Cardiac muscle cell (in vitro differentiated cells and primary cell): ENCODE results near the gene MALT1. TPM values are rescaled to one million over a fixed set of nuclear protein-coding genes. Genes with fewer than 3 reads are reported as not detected.

Experiments used
- DNase-seq, 2 donors: peaks; one replicate each; pipeline versions ENCODE4 v3.0.0 to v3.0.0-alpha.2; 2010 to 2017; ENCODE audit warnings: low read depth in 1 of 2, low spot score in 1 of 2
- H3K27ac ChIP-seq: fragments of 200-600 bp; sonication (generic); 2 replicates; pipeline ENCODE4 v1.5.1; 2016
- H3K27me3 ChIP-seq: fragments of 200-600 bp; sonication (generic); 2 replicates; pipeline ENCODE4 v1.6.0; 2016; ENCODE audit warnings: control low read depth
- H3K36me3 ChIP-seq: fragments of 200-600 bp; sonication (generic); 2 replicates; pipeline ENCODE4 v1.5.1; 2016; ENCODE audit warnings: control low read depth
- H3K4me1 ChIP-seq: fragments of 200-600 bp; sonication (generic); 2 replicates; pipeline ENCODE4 v1.8.1; 2017; ENCODE audit warnings: low read depth, mild to moderate bottlenecking, mixed run types
- H3K4me3 ChIP-seq: fragments of 200-600 bp; sonication (generic); 2 replicates; pipeline ENCODE4 v1.5.1; 2016; ENCODE audit warnings: mild to moderate bottlenecking
- H3K9me3 ChIP-seq: fragments of 200-600 bp; sonication (generic); 2 replicates; pipeline ENCODE4 v1.5.1; 2017; ENCODE audit warnings: low read depth, mild to moderate bottlenecking, control low read depth
- polyA plus RNA-seq: library from polyadenylated mRNA; unstranded; fragments of >200 nt; fragmentation: Nextera tagmentation; extraction: Ambion mirVana; gene quantifications from 2 replicates; pipeline ENCODE4 v1.2.1, GENCODE V29; 2016
- total RNA-seq: library from RNA; depleted of rRNA; stranded (reverse); fragments of >200 nt; gene quantifications from 2 replicates; pipeline ENCODE4 v1.2.3, GENCODE V29; 2016
- TF ChIP-seq, protein P1 (sequence below): IDR thresholded peaks from 2 replicates; pipeline ENCODE4 v1.5.1; 2012; ENCODE audit warnings: low read depth, mild to moderate bottlenecking, low read length

The MALT1 gene
- total and polyA plus RNA-seq, 2 experiments from 2014 or later, result 33.6 to 51.8 TPM

DNA sequence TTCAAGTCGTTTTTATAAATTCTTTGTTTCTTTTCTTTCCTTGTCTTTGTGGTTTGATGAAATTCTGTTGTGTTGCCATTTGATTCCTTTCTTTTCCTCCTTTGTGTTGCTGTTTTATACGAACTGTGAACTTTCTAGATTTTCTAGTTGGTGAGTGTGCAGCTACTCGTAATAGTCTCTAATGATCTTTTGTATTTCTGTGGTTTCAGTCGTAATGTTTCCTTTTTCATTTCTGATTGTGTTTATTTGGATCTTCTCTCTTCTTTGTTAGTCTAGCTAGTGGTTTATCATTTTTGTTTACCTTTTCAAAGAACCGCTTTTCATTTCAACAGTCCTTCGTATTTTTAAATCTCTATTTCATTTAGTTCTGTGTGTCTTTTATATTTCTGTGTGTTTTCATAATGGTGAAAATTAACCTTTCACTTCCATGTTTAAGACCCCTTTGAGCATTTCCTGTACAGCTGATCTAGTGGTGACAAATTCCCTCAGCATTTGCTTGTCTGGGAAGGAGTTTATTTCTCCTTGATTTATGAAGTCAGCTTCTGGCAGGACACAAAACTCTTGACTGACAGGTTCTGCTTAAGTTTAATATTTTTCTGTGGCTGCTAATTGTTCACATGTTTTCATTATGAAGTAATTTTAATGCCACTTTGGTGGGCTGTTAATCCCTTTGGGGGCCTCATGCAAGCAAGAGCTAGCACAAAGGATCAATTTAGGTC is 16.2 kb upstream of the MALT1 start:
- no peaks in the 10 kb centered on the region for H3K9me3 ChIP-seq
- TF ChIP-seq, protein P1, sequence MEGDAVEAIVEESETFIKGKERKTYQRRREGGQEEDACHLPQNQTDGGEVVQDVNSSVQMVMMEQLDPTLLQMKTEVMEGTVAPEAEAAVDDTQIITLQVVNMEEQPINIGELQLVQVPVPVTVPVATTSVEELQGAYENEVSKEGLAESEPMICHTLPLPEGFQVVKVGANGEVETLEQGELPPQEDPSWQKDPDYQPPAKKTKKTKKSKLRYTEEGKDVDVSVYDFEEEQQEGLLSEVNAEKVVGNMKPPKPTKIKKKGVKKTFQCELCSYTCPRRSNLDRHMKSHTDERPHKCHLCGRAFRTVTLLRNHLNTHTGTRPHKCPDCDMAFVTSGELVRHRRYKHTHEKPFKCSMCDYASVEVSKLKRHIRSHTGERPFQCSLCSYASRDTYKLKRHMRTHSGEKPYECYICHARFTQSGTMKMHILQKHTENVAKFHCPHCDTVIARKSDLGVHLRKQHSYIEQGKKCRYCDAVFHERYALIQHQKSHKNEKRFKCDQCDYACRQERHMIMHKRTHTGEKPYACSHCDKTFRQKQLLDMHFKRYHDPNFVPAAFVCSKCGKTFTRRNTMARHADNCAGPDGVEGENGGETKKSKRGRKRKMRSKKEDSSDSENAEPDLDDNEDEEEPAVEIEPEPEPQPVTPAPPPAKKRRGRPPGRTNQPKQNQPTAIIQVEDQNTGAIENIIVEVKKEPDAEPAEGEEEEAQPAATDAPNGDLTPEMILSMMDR, result no peak

DNA sequence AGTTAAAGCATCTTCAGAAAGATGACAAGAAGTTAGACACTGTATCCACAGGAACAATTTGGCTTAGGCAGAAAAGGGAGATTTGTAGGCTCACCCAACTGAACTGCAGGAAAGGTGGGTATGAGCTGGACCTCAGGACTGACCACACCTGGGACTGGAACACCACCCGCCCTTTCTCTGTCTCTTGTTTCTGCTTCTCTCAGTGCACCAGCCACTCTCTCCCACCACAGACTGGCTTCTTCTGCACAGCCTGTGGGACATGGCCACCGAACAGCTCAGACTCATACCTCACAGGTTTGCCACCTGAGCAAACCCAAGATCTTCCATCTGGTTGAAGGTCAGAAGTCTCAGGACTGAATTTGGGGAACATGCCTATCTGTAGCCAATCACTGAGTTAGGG is 14.2 kb upstream of the MALT1 start:
- DNase-seq, result no peak
- Histone ChIP-seq H3K27ac (no peak overlapping the region), H3K9me3 (no peaks in the 10 kb centered on the region), H3K4me3 (no peak overlapping the region), H3K27me3 (no peaks in the 10 kb centered on the region), H3K4me1 (peaks cover 3% of the 10 kb centered on the region), H3K36me3 (no peaks in the 10 kb centered on the region)
- TF ChIP-seq, protein P1, result no peak

More for the DNA sequence above, 16.2 kb upstream of the MALT1 start:
- no peak overlapping the region for H3K27ac ChIP-seq
- no peaks in the 10 kb centered on the region for H3K4me1 ChIP-seq
- H3K4me3 ChIP-seq, result no peak overlapping the region
- H3K36me3 ChIP-seq, result no peaks in the 10 kb centered on the region
- H3K27me3 ChIP-seq, result no peaks in the 10 kb centered on the region
- DNase-seq, result no peak

DNA sequence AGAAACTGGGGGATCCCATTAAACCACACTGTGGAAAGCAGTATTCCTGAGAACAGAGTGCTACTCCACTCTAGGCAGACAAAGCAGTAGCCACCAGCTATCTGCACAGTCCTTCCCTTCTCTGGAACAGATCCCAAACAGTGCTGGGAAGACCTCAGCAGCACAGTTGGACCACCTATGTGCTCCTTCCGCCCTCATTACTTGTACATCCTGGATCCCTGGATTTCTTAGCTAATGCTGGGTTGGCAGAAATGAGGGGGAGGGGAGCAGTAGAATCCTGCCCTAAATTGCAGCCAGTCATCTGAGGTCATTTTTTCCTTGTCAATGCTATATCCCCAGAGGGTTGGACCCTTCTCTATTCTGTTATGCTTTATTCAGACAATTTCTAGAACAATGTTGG is 13.8 kb upstream of the MALT1 start:
- TF ChIP-seq, protein P1, result no peak
- H3K27ac ChIP-seq, result no peak overlapping the region
- peaks cover 3% of the 10 kb centered on the region for H3K4me1 ChIP-seq
- H3K4me3 ChIP-seq, result no peak overlapping the region
- H3K27me3 ChIP-seq, result no peaks in the 10 kb centered on the region
- no peaks in the 10 kb centered on the region for H3K9me3 ChIP-seq
- DNase-seq, result no peak
- no peaks in the 10 kb centered on the region for H3K36me3 ChIP-seq

DNA sequence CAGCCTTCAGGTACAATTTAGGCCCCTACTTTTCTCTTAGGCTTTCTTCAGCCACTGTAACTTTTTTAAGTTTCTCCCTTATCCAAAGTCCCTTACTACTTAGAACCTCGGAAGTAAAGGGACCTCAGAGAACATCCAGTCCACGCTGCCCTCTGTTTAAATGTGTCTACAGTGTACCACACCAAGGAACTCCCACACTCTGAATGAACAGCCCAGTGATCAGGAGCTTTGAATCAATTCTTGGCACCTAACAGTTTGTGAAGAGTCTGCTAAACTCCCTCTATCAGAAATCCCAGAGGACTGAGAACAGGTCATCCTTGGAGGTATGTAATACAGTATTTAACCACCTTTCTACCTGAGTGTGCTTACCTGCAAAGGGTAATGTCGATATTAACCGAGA is 11.6 kb upstream of the MALT1 start:
- H3K27me3 ChIP-seq, result no peaks in the 10 kb centered on the region
- no peak for DNase-seq
- H3K9me3 ChIP-seq, result no peaks in the 10 kb centered on the region
- no peaks in the 10 kb centered on the region for H3K36me3 ChIP-seq
- peaks cover 3% of the 10 kb centered on the region for H3K4me1 ChIP-seq
- H3K4me3 ChIP-seq, result no peak overlapping the region
- TF ChIP-seq, protein P1, result no peak
- no peak overlapping the region for H3K27ac ChIP-seq

DNA sequence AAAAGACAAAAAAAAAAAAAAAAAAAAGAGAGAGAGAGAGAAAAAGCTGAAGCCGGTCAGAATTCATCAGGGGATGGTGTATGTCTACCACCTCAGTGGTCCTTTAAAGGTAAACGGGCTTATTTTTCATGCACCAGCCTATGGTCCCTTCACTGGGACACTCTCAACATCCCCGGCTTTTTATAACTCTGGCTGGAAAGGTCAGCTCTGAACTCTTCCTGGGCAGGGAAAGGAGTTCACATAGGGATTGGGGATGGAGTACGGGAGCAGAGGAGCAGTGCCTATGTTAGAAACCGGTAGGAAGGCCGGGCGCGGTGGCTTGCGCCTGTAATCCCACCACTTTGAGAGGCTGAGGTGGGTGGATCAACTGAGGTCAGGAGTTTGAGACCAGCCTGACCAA is 10.3 kb upstream of the MALT1 start:
- H3K27ac ChIP-seq, result no peak overlapping the region
- DNase-seq, result no peak
- H3K36me3 ChIP-seq, result no peaks in the 10 kb centered on the region
- no peaks in the 10 kb centered on the region for H3K27me3 ChIP-seq
- H3K9me3 ChIP-seq, result no peaks in the 10 kb centered on the region
- peaks cover 3% of the 10 kb centered on the region for H3K4me1 ChIP-seq
- TF ChIP-seq, protein P1, result no peak
- no peak overlapping the region for H3K4me3 ChIP-seq
